NCI-H748 (cell line): ENCODE measurements around the gene TRIM5.
"Not testable (repeated sequence)": the region's sequence is repeated elsewhere in the genome, so short reads cannot be mapped to it uniquely, and the experiment has no call there.

Experiments used
- DNase-seq: peaks from one replicate; lab custom pipeline; 2025; ENCODE audit not compliant: unreplicated experiment; lab: John Stamatoyannopoulos, UW

TRIM5 gene

DNA sequence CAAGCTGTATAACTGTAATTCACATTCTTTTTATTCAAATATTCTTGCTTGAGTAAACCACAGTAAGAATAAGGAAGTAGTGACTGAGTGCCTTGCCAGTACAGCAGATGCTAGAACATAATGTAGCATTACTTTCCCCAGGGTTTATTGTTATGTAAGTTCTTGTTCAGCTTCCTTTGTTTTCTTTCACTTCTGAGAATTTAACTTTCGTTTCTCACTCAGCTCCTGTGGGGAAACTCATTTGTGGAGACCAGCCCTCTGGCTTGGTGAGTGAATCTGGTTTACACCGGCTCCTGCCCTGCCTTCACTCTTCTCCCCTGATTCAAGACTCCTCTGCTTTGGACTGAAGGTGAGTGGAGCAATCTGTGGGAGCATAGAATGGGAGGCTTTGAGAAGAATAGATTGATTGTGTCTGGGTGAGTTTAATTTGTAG lies 4.7 kb upstream of the TRIM5 start, which contains the start of gene TRIM22:
TRIM22 (plus strand) TSS at position 240 of the 433 bp plus-strand sequence. CDS start 6,443 bp downstream, outside the sequence.
- no peak for DNase-seq

DNA sequence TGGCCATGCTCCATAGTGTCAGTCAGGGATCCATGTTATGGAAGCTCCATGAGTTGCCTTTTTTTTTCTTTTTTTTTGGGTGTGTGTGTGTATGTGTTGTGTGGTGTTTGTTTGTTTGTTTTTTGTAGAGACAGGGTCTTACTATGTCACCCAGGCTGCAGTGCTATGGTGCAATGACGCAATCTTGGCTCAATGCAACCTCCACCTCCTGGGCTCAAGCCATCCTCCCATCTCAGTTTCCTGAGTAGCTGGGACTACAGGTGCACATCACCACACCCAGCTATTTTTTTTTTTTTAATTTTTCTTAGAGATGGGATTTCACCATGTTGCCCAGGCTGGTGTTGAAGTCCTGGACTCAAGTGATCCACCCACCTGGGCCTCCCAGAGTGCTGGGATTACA lies 3.6 kb upstream of the TRIM5 start:
- no peak for DNase-seq

- DNase-seq: no peak
Measured at GRCh38 chr11:5686426-5686825, 1.6 kb upstream of the TRIM5 start.

GRCh38 chr11:5684036-5684645 lies 733 bp downstream of the TRIM5 start:
- DNase-seq: no peak

GRCh38 chr11:5683620-5684019 lies 1.3 kb downstream of the TRIM5 start:
- DNase-seq: not testable (repeated sequence)

GRCh38 chr11:5682890-5683441 lies 1.9 kb downstream of the TRIM5 start:
- not testable (repeated sequence) for DNase-seq

DNA sequence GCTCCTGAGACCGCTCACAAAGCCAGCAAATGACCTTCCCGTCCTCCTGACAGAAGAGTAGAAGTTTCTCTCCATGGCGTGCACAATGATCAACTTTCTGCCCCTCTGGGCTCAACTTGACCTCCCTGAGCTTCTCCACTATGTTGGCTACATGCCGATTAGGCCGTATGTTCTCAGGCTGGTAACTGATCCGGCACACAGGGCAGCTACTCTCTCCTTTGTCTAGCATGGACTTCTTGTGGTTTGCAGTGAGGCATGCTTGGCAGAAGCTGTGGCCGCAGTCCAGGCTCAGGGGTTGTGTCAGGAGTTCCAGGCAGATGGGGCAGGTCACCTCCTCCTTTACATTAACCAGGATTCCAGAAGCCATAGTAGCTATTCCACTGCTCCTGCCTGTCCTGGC lies 5.1 kb downstream of the TRIM5 start:
- no peak for DNase-seq

DNA sequence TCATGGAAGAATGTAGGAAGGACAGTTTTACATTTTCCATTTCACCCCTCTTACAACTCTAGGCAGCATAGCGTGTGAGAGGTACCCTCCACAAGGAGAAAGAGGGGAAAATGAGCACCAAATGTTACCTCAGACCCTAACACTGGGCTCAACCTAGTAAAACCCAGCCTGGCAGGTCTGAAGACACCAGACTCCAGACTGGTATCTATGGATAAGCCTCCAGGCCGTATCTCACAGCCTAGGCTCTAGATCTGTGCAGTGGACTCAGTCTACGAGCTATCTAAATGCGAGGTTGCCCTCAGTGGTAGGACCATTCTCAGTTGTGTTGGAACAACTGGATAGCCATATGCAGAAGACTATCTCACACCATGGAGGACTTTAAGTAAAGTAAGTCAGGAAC lies 10.5 kb downstream of the TRIM5 start:
- no peak for DNase-seq

DNA sequence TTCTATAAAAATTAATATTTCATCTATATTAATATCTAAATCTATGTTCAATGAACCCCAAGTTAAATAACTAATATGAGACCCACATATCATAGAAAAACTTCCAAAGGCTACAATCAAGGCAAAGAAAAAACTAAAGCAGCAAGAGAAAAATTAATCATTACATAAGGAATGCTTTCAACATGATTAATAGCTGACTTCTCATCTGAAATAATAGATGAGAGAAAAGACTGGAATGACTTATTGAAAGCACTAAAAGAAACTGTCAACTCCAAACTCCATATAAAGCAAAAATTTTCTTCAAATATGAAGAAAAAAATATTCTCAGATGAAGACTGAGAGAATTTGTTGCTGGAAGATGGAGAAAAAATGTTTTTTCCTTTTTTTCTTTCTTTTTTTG lies 13.0 kb downstream of the TRIM5 start:
- no peak for DNase-seq

DNA sequence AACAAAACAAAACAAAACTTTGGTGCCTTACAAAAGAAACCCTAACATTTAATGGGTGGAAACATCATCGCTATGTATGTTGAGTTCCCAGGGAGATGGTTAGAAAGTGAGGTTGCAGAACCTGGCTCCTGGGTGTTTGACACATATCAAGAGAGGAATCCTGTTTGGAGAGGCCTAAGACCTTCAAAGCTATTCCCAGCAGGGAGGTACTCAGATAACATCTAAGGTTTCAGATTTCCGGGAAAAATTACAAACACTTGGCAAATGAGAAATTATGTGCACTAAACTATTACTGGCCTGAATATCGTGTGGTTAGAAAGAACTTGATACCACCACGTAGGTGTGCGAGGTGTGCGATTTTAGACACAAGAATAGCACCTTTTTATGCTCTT lies 18.5 kb downstream of the TRIM5 start:
- peak; percentile 4 for DNase-seq

- no peak for DNase-seq
Measured at GRCh38 chr11:5665746-5666401, 19.0 kb downstream of the TRIM5 start.

- no peak for DNase-seq
Measured at GRCh38 chr11:5665051-5665570, 19.8 kb downstream of the TRIM5 start.

DNA sequence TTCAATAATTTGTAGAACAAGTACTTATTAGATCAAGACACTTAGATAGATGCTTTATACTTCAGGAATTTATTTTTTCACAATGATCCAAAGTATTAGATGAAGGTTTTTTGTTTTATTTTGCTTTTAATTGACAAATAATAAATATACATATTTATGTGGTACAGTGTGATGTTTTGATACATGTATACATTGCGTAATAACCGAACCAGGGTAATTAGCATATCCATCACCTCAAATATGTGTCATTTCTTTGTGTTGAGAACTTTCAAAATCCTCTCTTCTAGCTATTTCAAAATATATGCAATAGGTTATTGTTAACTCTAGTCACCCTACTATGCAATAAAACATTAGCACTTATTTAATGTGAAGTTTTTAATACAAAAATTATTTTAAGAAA lies 21.4 kb downstream of the TRIM5 start:
- no peak for DNase-seq

DNA sequence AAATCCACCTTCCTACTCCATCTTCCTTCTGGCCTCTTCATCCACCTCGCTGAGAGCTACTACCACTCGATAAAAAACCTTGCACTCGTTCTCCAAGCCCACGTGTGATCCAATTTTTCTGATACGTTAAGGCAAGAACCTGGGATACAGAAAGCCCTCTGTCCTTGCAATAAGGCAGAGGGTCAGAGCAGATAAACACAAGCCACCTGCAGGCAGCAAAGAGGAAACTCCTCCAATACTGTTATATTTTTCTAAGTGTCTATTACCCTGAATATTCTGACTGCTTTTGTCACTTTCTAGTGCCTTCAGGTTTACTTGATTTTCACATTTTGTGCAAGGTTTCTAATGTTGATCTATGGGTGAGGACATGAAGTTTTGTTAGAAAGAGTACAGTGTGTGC lies 26.6 kb downstream of the TRIM5 start:
- DNase-seq: no peak

DNA sequence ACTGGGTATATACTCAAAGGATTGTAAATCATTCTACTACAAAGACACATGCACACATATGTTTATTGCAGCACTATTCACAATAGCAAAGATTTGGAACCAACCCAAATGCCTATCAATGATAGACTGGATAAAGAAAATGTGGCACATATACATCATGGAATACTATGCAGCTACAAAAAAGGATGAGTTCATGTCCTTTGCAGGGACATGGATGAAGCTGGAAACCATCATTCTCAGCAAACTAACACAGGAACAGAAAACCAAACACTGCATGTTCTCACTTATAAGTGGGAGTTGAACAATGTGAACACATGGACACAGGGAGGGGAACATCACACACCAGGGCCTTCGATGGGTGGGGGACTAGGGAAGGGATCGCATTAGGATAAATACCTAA lies 27.9 kb downstream of the TRIM5 start:
- not testable (repeated sequence) for DNase-seq

- no peak for DNase-seq
Measured at GRCh38 chr11:5655474-5655873, 29.4 kb downstream of the TRIM5 start.

- no peak for DNase-seq
Measured at GRCh38 chr11:5646139-5646538, 38.7 kb downstream of the TRIM5 start.

- no peak for DNase-seq
Measured at GRCh38 chr11:5643585-5643984, 41.3 kb downstream of the TRIM5 start.

DNA sequence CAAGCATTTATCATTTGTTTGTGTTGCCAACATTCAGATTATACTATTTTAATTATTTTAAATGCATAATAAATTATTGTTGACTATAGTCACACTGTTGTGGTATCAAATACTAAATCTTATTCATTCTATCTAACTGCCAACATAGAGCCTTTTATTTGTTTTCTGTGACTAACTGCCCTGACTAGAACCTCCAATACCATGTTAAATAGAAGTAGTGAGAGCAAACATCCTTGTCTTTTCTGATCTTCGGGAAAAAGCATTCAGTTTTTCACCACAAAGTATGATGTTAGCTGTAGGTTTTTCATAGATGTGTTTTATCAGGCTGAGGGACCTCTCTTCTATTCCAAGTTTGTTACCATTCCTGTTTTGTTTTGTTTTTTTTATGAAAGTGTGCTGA lies 44.9 kb downstream of the TRIM5 start:
- DNase-seq: no peak

GRCh38 chr11:5631969-5632635 lies 52.8 kb downstream of the TRIM5 start:
- no peak for DNase-seq

DNA sequence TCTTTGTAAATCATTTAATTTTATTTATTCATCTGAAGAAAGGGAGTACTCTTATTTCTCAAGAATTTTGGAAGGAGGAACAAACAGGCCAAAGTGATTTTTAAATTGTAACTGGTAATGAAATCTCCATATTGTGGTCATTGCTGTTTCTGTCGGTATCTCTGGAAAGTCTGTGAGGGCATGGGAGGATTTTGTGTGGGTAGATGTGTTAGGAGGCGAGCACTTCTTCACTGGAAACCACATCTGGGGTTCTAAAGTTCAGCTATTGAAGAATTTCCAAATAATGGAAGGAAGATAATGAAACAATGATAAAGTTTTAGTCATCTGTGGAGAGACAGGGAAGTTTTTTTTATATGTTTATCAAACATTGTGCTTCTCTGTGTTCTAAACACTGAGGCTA lies 53.5 kb downstream of the TRIM5 start:
- no peak for DNase-seq

- no peak for DNase-seq
Measured at GRCh38 chr11:5626196-5626595, 58.7 kb downstream of the TRIM5 start.
